Measurements from ENCODE around the gene KATNBL1.
A peak's percentile ranks its signal among the peaks of the same experiment; 100 is the strongest.

KATNBL1 gene

GRCh38 chr15:34116620-34117019 lies 93.3 kb downstream of the KATNBL1 start:
- DNase-seq (ENCODE audit: low read depth) = no peak

- no peak for DNase-seq (ENCODE audit: low read depth)
These were observed 95.2 kb downstream of the KATNBL1 start for GRCh38 chr15:34114739-34115138.

GRCh38 chr15:34114215-34114614 lies 95.7 kb downstream of the KATNBL1 start:
- DNase-seq (ENCODE audit: low read depth) = no peak

GRCh38 chr15:34111488-34111887 lies 98.4 kb downstream of the KATNBL1 start:
- DNase-seq (ENCODE audit: low read depth) = no peak

GRCh38 chr15:34109797-34110663 lies 99.9 kb downstream of the KATNBL1 start:
- DNase-seq (ENCODE audit: low read depth) = no peak

GRCh38 chr15:34107315-34107714 lies 102.6 kb downstream of the KATNBL1 start:
- no peak for DNase-seq (ENCODE audit: low read depth)

- DNase-seq (ENCODE audit: low read depth) = no peak
These were observed 103.5 kb downstream of the KATNBL1 start for GRCh38 chr15:34106423-34106822.

GRCh38 chr15:34102175-34102925 lies 107.5 kb downstream of the KATNBL1 start:
- no peak for DNase-seq (ENCODE audit: low read depth)

- peak; percentile 99 for DNase-seq (ENCODE audit: low read depth)
These were observed 108.3 kb downstream of the KATNBL1 start, which contains the start of the genes EMC7 and PGBD4 for GRCh38 chr15:34101366-34102174. TSS of gene EMC7 (minus strand) at chr15:34101862. CDS start at chr15:34101839, 23 bp downstream. TSS of gene PGBD4 (plus strand) at chr15:34102083. CDS start at chr15:34102532, 449 bp downstream.

GRCh38 chr15:34099914-34100313 lies 110.0 kb downstream of the KATNBL1 start:
- no peak for DNase-seq (ENCODE audit: low read depth)

Measured in stimulated activated CD8-positive, alpha-beta memory T cell treated with anti-CD3 and anti-CD28 coated beads, Interleukin-12 subunit alpha, Interleukin-12 subunit beta, amount 100 ng/mL, for 1 hour (primary cell).